Naive thymus-derived CD4-positive, alpha-beta T cell (primary cell): ENCODE measurements around the gene MYO6. TPM values are rescaled to one million over a fixed set of nuclear protein-coding genes. Genes with fewer than 3 reads are reported as not detected.

Source experiments
- polyA plus RNA-seq, 2 donors: library from polyadenylated mRNA; unstranded; fragments of 300-500 nt; fragmentation: Illumina TruSeq; gene quantifications; one replicate each; pipeline ENCODE4 v1.2.3, GENCODE V29; 2021
- total RNA-seq, 6 experiments: library from RNA in 5 of 6; stranded (reverse) in 5 of 6; gene quantifications; 1 replicate in 5 of 6; 2 replicates in 1 of 6; pipeline ENCODE4 v1.2.3 and lab custom pipeline; 2021 to 2026

Gene MYO6
- total and polyA plus RNA-seq, 7 experiments from 2014 or later, result 0.27 to 3.1 (median 0.94) TPM

Other genes starting within 250 kb of the MYO6 start
- 100 to 1,000 TPM in 4 of 5 experiments, 10 to 100 TPM in 1; 77.9 to 132 (median 124) TPM for gene SENP6, start 147.4 kb upstream of the MYO6 start, total RNA-seq
- gene SENP6, start 147.4 kb upstream of the MYO6 start, polyA plus RNA-seq, result 10 to 100 TPM; 51.7 to 82.1 TPM